Coronary artery (tissue), 2 donors: ENCODE results near the gene USO1.
"Not testable (repeated sequence)": the region's sequence is repeated elsewhere in the genome, so short reads cannot be mapped to it uniquely, and the experiment has no call there.

Experiments
- DNase-seq: peaks from one replicate; pipeline ENCODE4 v3.0.0-alpha.2; 2017; ENCODE audit warnings: low spot score
- H3K27ac ChIP-seq, 2 donors: fragments of 200-600 bp; sonication (generic); one replicate each; pipeline ENCODE4 v1.5.1; 2016 to 2019
- H3K4me3 ChIP-seq: fragments of 200-600 bp; sonication (generic); 2 replicates; pipeline ENCODE4 v1.5.1; 2016; ENCODE audit warnings: mild to moderate bottlenecking, moderate library complexity
- CTCF ChIP-seq: fragments of 200-600 bp; sonication (generic); IDR thresholded peaks from one replicate; pipeline ENCODE4 v1.5.1; 2019; ENCODE audit warnings: antibody characterized with exemption

USO1 gene

GRCh38 chr4:75724867-75725724 is 719 bp downstream of the USO1 start:
- DNase-seq: peak; percentile 88
- Histone ChIP-seq H3K4me3 (peak overlapping the region; percentile 89), H3K27ac (peak overlapping the region; percentile 98 to 99)
- TF ChIP-seq CTCF: no peak

GRCh38 chr4:75725942-75726538 is 1.7 kb downstream of the USO1 start:
- not testable (repeated sequence) for DNase-seq
- Histone ChIP-seq H3K27ac (peak overlapping the region; percentile 98 to 99), H3K4me3 (peak overlapping the region; percentile 89)

- DNase-seq: no peak
- peak overlapping the region; percentile 89 for H3K4me3 ChIP-seq
- peak overlapping the region; percentile 98 to 99 for H3K27ac ChIP-seq
- no peak for TF ChIP-seq CTCF
These were observed 2.2 kb downstream of the USO1 start for GRCh38 chr4:75726577-75726976.

- Histone ChIP-seq H3K4me3 (peak overlapping the region; percentile 89), H3K27ac (peak overlapping the region; percentile 98 to 99)
- DNase-seq: no peak
- TF ChIP-seq CTCF: no peak
These were observed 2.7 kb downstream of the USO1 start for GRCh38 chr4:75727073-75727472.

- DNase-seq: no peak
- no peak for TF ChIP-seq CTCF
- Histone ChIP-seq H3K27ac (peak overlapping the region; percentile 69 to 76), H3K4me3 (peak overlapping the region; percentile 43)
These were observed 5.5 kb downstream of the USO1 start for GRCh38 chr4:75729836-75730235.

DNA sequence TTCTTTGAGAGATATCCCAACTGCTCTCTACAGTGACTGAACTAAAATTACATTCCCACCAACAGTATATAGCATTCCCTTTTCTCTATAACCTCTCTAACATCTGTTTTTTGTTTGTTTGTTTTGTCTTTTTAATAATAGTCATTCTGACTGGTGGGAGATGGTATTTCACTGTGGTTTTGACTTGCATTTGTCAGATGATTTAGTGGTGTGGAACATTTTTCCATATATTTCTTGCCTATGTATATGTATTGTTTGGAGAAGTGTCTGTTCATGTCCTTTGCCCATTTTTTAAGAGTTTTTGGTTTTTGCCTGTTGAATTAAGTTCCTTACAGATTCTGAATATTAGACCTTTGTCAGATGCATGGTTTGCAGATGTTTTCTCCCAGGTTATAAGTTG is 9.0 kb downstream of the USO1 start:
- no peak overlapping the region for H3K4me3 ChIP-seq
- H3K27ac ChIP-seq: no peak overlapping the region
- TF ChIP-seq CTCF: no peak
- no peak for DNase-seq

- H3K27ac ChIP-seq: no peak overlapping the region
These were observed 11.1 kb downstream of the USO1 start for GRCh38 chr4:75735525-75735924.

More at GRCh38 chr4:75735525-75735924, 11.1 kb downstream of the USO1 start:
- no peak overlapping the region for H3K4me3 ChIP-seq
- TF ChIP-seq CTCF: no peak
- no peak for DNase-seq
